Ascending aorta (tissue), 2 donors: ENCODE data around the gene EBP. TPM values are rescaled to one million over a fixed set of nuclear protein-coding genes. Genes with fewer than 3 reads are reported as not detected.

ENCODE experiments used
- DNase-seq, 2 donors: peaks; one replicate each; pipeline ENCODE4 v3.0.0-alpha.2; 2019; ENCODE audit warnings: low spot score in 2 of 2
- H3K27ac ChIP-seq, 2 donors: fragments of 200-600 bp; sonication (generic); one replicate each; pipeline ENCODE4 v1.5.1; 2016 to 2017; ENCODE audit warnings: mild to moderate bottlenecking in 1 of 2
- H3K27me3 ChIP-seq: fragments of 200-600 bp; sonication (generic); one replicate; pipeline ENCODE4 v1.5.1; 2017
- H3K36me3 ChIP-seq, 2 donors: fragments of 200-600 bp; sonication (generic); one replicate each; pipeline ENCODE4 v1.5.1; 2016
- H3K4me1 ChIP-seq, 2 donors: fragments of 200-600 bp; sonication (generic); one replicate each; pipeline ENCODE4 v1.5.1; 2016 to 2017; ENCODE audit warnings: mild to moderate bottlenecking in 1 of 2
- H3K4me3 ChIP-seq, 2 donors: fragments of 200-600 bp; sonication (generic); one replicate each; pipeline ENCODE4 v1.5.1; 2016 to 2017; ENCODE audit warnings: mild to moderate bottlenecking in 1 of 2
- H3K9me3 ChIP-seq, 2 donors: fragments of 200-600 bp; sonication (generic); one replicate each; pipeline ENCODE4 v1.5.1; 2016
- CTCF ChIP-seq, 3 experiments: fragments of 200-600 bp in 2 of 3; fragments of 450-650 bp in 1 of 3; sonication (generic) in 2 of 3; IDR thresholded peaks; one replicate each; pipeline ENCODE4 v1.5.1; 2016 to 2019; ENCODE audit warnings: antibody characterized with exemption in 3 of 3, mild to moderate bottlenecking in 1 of 3, moderate library complexity in 1 of 3
- intact Hi-C: fragments of 100-400 bp; cut with DNase I; formaldehyde crosslinking; loops from one replicate; pipeline ENCODE4 v1.15.1; 2023
- total RNA-seq: library from RNA; depleted of rRNA; stranded (reverse); fragments of >200 nt; gene quantifications from one replicate; pipeline ENCODE4 v1.1.0, GENCODE V29; 2016

EBP gene
- total RNA-seq, 1 donor from 2014 or later = 76.2 TPM

GRCh38 chrX:48508400-48509244 lies 13.0 kb upstream of the EBP start, which contains the start of gene PORCN:
PORCN (plus strand) TSS chrX:48508992; CDS start chrX:48509821, 829 bp downstream.
- H3K27me3 ChIP-seq = no peaks in the 10 kb centered on the region
- H3K4me1 ChIP-seq = peaks cover 0 to 3% of the 10 kb centered on the region in 2 donors
- no peaks in the 10 kb centered on the region for H3K9me3 ChIP-seq
- H3K4me3 ChIP-seq = peak within 1 kb of the TSS; percentile 63 to 69
- TF ChIP-seq CTCF (IDR thresholded peaks at IDR 0.05) = no peak
- DNase-seq = peak; percentile 28 to 86
- intact Hi-C loops = loop anchor here (1.0 to 2.0 kb wide), 3 partner anchors 31 to 66 kb away; partner anchors contain the start of genes FTSJ1, RBM3 and TBC1D25
- peak within 1 kb of the TSS; percentile 51 to 72 for H3K27ac ChIP-seq
- no peaks in the 10 kb centered on the region for H3K36me3 ChIP-seq

- H3K27me3 ChIP-seq = no peaks in the 10 kb centered on the region
- no peaks in the 10 kb centered on the region for H3K36me3 ChIP-seq
- no peak for DNase-seq
- intact Hi-C loops = loop anchor here (2.0 kb wide), 2 partner anchors 32 to 66 kb away; partner anchors contain the start of genes FTSJ1 and RBM3
- H3K9me3 ChIP-seq = no peaks in the 10 kb centered on the region
- peaks cover 0 to 3% of the 10 kb centered on the region in 2 donors for H3K4me1 ChIP-seq
- no peak for TF ChIP-seq CTCF (IDR thresholded peaks at IDR 0.05)
- peak overlapping the region; percentile 51 to 72 for H3K27ac ChIP-seq
- H3K4me3 ChIP-seq = peak overlapping the region; percentile 63 to 69
Observed at GRCh38 chrX:48509245-48509590, 12.4 kb upstream of the EBP start.

- intact Hi-C loops = loop anchor here (2.0 kb wide), 2 partner anchors 33 to 65 kb away; partner anchors contain the start of genes FTSJ1 and RBM3
- Histone ChIP-seq H3K27me3 (no peaks in the 10 kb centered on the region), H3K9me3 (no peaks in the 10 kb centered on the region), H3K36me3 (no peaks in the 10 kb centered on the region), H3K4me3 (peak overlapping the region; percentile 63 to 69), H3K4me1 (peaks cover 0 to 3% of the 10 kb centered on the region in 2 donors), H3K27ac (no peak overlapping the region)
- no peak for TF ChIP-seq CTCF (IDR thresholded peaks at IDR 0.05)
- no peak for DNase-seq
Observed at GRCh38 chrX:48509619-48510018, 12.0 kb upstream of the EBP start.

- Histone ChIP-seq H3K4me1 (peaks cover 0 to 3% of the 10 kb centered on the region in 2 donors), H3K36me3 (peaks cover 4 to 5% of the 10 kb centered on the region in 2 donors), H3K9me3 (no peaks in the 10 kb centered on the region), H3K27ac (no peak overlapping the region), H3K4me3 (no peak overlapping the region), H3K27me3 (no peaks in the 10 kb centered on the region)
- DNase-seq = no peak
- TF ChIP-seq CTCF (IDR thresholded peaks at IDR 0.05) = peak in 1 of 3 experiments; percentile 13
- intact Hi-C loops = no loop called here
Observed at GRCh38 chrX:48511560-48511959, 10.0 kb upstream of the EBP start.

DNA sequence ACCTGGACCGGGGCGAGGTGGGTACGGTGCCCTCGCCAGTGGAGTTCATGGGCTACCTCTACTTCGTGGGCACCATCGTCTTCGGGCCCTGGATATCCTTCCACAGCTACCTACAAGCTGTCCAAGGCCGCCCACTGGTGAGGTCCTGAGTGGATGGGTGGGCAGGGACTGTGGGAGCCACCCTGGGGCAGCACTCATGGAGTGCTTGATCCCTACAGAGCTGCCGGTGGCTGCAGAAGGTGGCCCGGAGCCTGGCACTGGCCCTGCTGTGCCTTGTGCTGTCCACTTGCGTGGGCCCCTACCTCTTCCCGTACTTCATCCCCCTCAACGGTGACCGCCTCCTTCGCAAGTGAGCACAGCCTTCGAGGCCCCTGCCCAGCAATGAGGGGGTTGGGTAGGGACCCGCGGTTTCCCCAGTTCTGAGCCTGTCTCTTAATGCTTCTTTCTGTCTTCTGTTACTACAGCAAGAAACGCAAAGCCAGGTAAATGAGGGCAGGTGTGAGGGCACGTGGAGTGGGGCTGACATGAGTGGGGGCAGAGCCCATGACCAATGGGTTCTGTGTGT lies 9.2 kb upstream of the EBP start:
- no peak overlapping the region for H3K4me3 ChIP-seq
- no peak for DNase-seq
- TF ChIP-seq CTCF (IDR thresholded peaks at IDR 0.05) = no peak
- H3K4me1 ChIP-seq = peaks cover 0 to 3% of the 10 kb centered on the region in 2 donors
- H3K9me3 ChIP-seq = no peaks in the 10 kb centered on the region
- no peaks in the 10 kb centered on the region for H3K27me3 ChIP-seq
- intact Hi-C loops = no loop called here
- H3K27ac ChIP-seq = no peak overlapping the region
- H3K36me3 ChIP-seq = peaks cover 5 to 6% of the 10 kb centered on the region in 2 donors
